ENCODE results near the gene IKZF1. TPM values are rescaled to one million over a fixed set of nuclear protein-coding genes. Genes with fewer than 3 reads are reported as not detected.
A peak's percentile ranks its signal among the peaks of the same experiment; 100 is the strongest.

The IKZF1 gene
- total RNA-seq, 2 donors from 2014 or later: 290 to 416 TPM

- peaks cover 12% of the 10 kb centered on the region for H3K36me3 Mint-ChIP-seq
- H3K4me1 Mint-ChIP-seq (ENCODE audit: low read depth in 2 of 2): peaks cover 54 to 62% of the 10 kb centered on the region in 2 donors
- DNase-seq (ENCODE audit: low spot score) (no peak), ATAC-seq (no peak)
- no peaks in the 10 kb centered on the region for H3K9me3 Mint-ChIP-seq
- H3K27ac Mint-ChIP-seq: peak overlapping the region; percentile 53 to 89
- H3K27me3 Mint-ChIP-seq: no peaks in the 10 kb centered on the region
- H3K4me3 Mint-ChIP-seq: no peak overlapping the region
Observed at GRCh38 chr7:50406935-50407334, 102.4 kb downstream of the IKZF1 start.

GRCh38 chr7:50409856-50410745 lies 105.6 kb downstream of the IKZF1 start:
- DNase-seq (ENCODE audit: low spot score): no peak
- Mint-ChIP-seq H3K27ac (peak overlapping the region; percentile 9 to 89), H3K27me3 (no peaks in the 10 kb centered on the region), H3K9me3 (no peaks in the 10 kb centered on the region), H3K4me1 (ENCODE audit: low read depth in 2 of 2) (peaks cover 39 to 52% of the 10 kb centered on the region in 2 donors), H3K4me3 (no peak overlapping the region), H3K36me3 (no peaks in the 10 kb centered on the region)
- ATAC-seq: peak; percentile 52 to 56

GRCh38 chr7:50411332-50411731 lies 106.8 kb downstream of the IKZF1 start:
- H3K9me3 Mint-ChIP-seq: no peaks in the 10 kb centered on the region
- DNase-seq (ENCODE audit: low spot score): no peak
- H3K4me3 Mint-ChIP-seq: no peak overlapping the region
- peaks cover 37 to 46% of the 10 kb centered on the region in 2 donors for H3K4me1 Mint-ChIP-seq (ENCODE audit: low read depth in 2 of 2)
- ATAC-seq: no peak
- no peaks in the 10 kb centered on the region for H3K27me3 Mint-ChIP-seq
- H3K27ac Mint-ChIP-seq: peak overlapping the region; percentile 9 to 43
- H3K36me3 Mint-ChIP-seq: no peaks in the 10 kb centered on the region

GRCh38 chr7:50412973-50413372 lies 108.5 kb downstream of the IKZF1 start:
- H3K27ac Mint-ChIP-seq: no peak overlapping the region

GRCh38 chr7:50413561-50413960 lies 109.0 kb downstream of the IKZF1 start:
- H3K4me3 Mint-ChIP-seq: no peak overlapping the region
- H3K36me3 Mint-ChIP-seq: no peaks in the 10 kb centered on the region
- peak overlapping the region in 1 of 2 donors; percentile 42 for H3K27ac Mint-ChIP-seq
- DNase-seq (ENCODE audit: low spot score): no peak
- peaks cover 22 to 34% of the 10 kb centered on the region in 2 donors for H3K4me1 Mint-ChIP-seq (ENCODE audit: low read depth in 2 of 2)
- H3K27me3 Mint-ChIP-seq: no peaks in the 10 kb centered on the region
- no peaks in the 10 kb centered on the region for H3K9me3 Mint-ChIP-seq
- ATAC-seq: no peak

More at GRCh38 chr7:50412973-50413372, 108.5 kb downstream of the IKZF1 start:
- Mint-ChIP-seq H3K4me3 (no peak overlapping the region), H3K36me3 (no peaks in the 10 kb centered on the region), H3K9me3 (no peaks in the 10 kb centered on the region), H3K27me3 (no peaks in the 10 kb centered on the region), H3K4me1 (ENCODE audit: low read depth in 2 of 2) (peaks cover 28 to 39% of the 10 kb centered on the region in 2 donors)
- DNase-seq (ENCODE audit: low spot score) (no peak), ATAC-seq (peak in 1 of 2 donors; percentile 1)

GRCh38 chr7:50415844-50416364 lies 111.4 kb downstream of the IKZF1 start:
- H3K27ac Mint-ChIP-seq: no peak overlapping the region
- H3K27me3 Mint-ChIP-seq: no peaks in the 10 kb centered on the region
- no peaks in the 10 kb centered on the region for H3K9me3 Mint-ChIP-seq
- H3K4me3 Mint-ChIP-seq: no peak overlapping the region
- ATAC-seq (no peak), DNase-seq (ENCODE audit: low spot score) (no peak)
- no peaks in the 10 kb centered on the region for H3K36me3 Mint-ChIP-seq
- peaks cover 11 to 13% of the 10 kb centered on the region in 2 donors for H3K4me1 Mint-ChIP-seq (ENCODE audit: low read depth in 2 of 2)

- Mint-ChIP-seq H3K4me3 (no peak overlapping the region), H3K27me3 (no peaks in the 10 kb centered on the region), H3K9me3 (no peaks in the 10 kb centered on the region), H3K27ac (no peak overlapping the region), H3K4me1 (ENCODE audit: low read depth in 2 of 2) (peaks cover 8 to 11% of the 10 kb centered on the region in 2 donors), H3K36me3 (no peaks in the 10 kb centered on the region)
- no peak for ATAC-seq
- DNase-seq (ENCODE audit: low spot score): no peak
Observed at GRCh38 chr7:50416527-50417182, 112.1 kb downstream of the IKZF1 start.

GRCh38 chr7:50418086-50418515 lies 113.6 kb downstream of the IKZF1 start:
- ATAC-seq: peak; percentile 85 to 89
- DNase-seq (ENCODE audit: low spot score): peak; percentile 81
- H3K27ac Mint-ChIP-seq: no peak overlapping the region
- H3K4me3 Mint-ChIP-seq: no peak overlapping the region
- H3K27me3 Mint-ChIP-seq: no peaks in the 10 kb centered on the region
- H3K36me3 Mint-ChIP-seq: no peaks in the 10 kb centered on the region
- H3K9me3 Mint-ChIP-seq: no peaks in the 10 kb centered on the region
- H3K4me1 Mint-ChIP-seq (ENCODE audit: low read depth in 2 of 2): peaks cover 8 to 11% of the 10 kb centered on the region in 2 donors

GRCh38 chr7:50418526-50419290 lies 114.2 kb downstream of the IKZF1 start:
- H3K36me3 Mint-ChIP-seq: no peaks in the 10 kb centered on the region
- H3K27me3 Mint-ChIP-seq: no peaks in the 10 kb centered on the region
- H3K4me3 Mint-ChIP-seq: no peak overlapping the region
- no peak overlapping the region for H3K27ac Mint-ChIP-seq
- H3K9me3 Mint-ChIP-seq: no peaks in the 10 kb centered on the region
- DNase-seq (ENCODE audit: low spot score) (no peak), ATAC-seq (peak in 1 of 2 donors; percentile 2)
- peaks cover 8 to 11% of the 10 kb centered on the region in 2 donors for H3K4me1 Mint-ChIP-seq (ENCODE audit: low read depth in 2 of 2)

- Mint-ChIP-seq H3K36me3 (no peaks in the 10 kb centered on the region), H3K4me3 (no peak overlapping the region), H3K27me3 (no peaks in the 10 kb centered on the region), H3K27ac (no peak overlapping the region), H3K4me1 (ENCODE audit: low read depth in 2 of 2) (peaks cover 8% of the 10 kb centered on the region in 2 donors), H3K9me3 (no peaks in the 10 kb centered on the region)
- DNase-seq (ENCODE audit: low spot score): no peak
- no peak for ATAC-seq
Observed at GRCh38 chr7:50421043-50421442, 116.5 kb downstream of the IKZF1 start.

GRCh38 chr7:50422858-50423257 lies 118.3 kb downstream of the IKZF1 start:
- no peaks in the 10 kb centered on the region for H3K4me1 Mint-ChIP-seq (ENCODE audit: low read depth in 2 of 2)
- ATAC-seq (no peak), DNase-seq (ENCODE audit: low spot score) (no peak)
- H3K36me3 Mint-ChIP-seq: no peaks in the 10 kb centered on the region
- H3K27ac Mint-ChIP-seq: no peak overlapping the region
- no peak overlapping the region for H3K4me3 Mint-ChIP-seq
- no peaks in the 10 kb centered on the region for H3K27me3 Mint-ChIP-seq
- no peaks in the 10 kb centered on the region for H3K9me3 Mint-ChIP-seq

- Mint-ChIP-seq H3K9me3 (no peaks in the 10 kb centered on the region), H3K4me3 (no peak overlapping the region), H3K36me3 (no peaks in the 10 kb centered on the region), H3K27ac (no peak overlapping the region), H3K27me3 (no peaks in the 10 kb centered on the region), H3K4me1 (ENCODE audit: low read depth in 2 of 2) (no peaks in the 10 kb centered on the region)
- ATAC-seq: no peak
- no peak for DNase-seq (ENCODE audit: low spot score)
Observed at GRCh38 chr7:50423860-50424259, 119.3 kb downstream of the IKZF1 start.

GRCh38 chr7:50425318-50425717 lies 120.8 kb downstream of the IKZF1 start:
- Mint-ChIP-seq H3K4me1 (ENCODE audit: low read depth in 2 of 2) (no peaks in the 10 kb centered on the region), H3K4me3 (no peak overlapping the region), H3K36me3 (no peaks in the 10 kb centered on the region), H3K27ac (no peak overlapping the region), H3K27me3 (no peaks in the 10 kb centered on the region), H3K9me3 (no peaks in the 10 kb centered on the region)
- no peak for DNase-seq (ENCODE audit: low spot score)
- ATAC-seq: no peak

Measured in natural killer cell treated with Interleukin-12 subunit alpha and Interleukin-12 subunit beta and Interleukin-15 and Interleukin-18, amount 100 ng/mL, for 72 hours (primary cell).